ENCODE measurements around the gene GOLT1A.
A peak's percentile ranks its signal among the peaks of the same experiment; 100 is the strongest.

Gene GOLT1A

DNA sequence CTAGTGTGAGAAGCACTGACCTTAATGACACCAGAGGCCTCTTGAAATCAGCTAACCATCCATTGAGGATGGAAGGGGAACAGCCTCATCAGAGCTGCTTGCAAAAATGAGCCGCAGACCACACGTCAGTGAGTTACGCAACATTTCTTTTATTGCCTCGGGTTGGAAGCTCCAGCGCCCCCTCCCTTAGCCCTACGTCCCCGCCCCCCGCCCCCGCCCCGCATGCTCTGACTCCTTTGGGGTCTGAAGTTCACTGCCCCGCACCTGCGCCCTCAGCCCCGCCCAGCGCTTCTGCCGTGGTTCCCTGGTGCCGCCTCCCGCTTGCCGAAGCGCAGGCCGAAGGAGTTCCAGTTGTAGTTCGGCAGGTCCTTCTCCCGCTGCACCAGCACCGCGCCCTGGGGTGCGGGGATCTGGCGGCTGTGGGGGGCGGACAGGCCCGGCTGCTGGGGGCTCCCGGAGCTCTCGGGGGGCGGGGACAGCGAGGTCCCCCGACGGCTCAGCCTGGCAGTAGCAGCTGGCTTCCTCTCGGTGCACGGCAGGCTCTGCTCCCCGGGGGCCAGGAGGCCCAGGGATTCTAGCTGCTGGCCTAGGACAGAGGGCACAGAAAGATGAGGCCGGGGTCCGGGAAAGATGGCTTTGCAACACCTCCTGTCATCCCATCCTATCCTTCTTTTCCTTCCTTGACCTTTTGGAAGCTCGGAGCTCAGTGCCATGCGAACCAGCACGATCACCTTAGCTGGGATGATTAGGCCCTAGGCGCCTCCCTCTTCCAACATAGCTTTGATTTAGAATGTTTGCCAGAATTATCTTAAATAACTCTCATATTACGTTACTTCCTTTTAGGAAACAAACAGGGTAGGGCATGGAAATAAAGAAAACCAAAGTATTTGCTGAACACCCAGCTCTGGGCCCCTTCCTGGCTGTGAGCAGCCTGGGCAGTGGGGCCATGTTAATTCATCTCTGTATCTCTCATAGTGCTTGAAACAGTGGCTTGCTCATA lies 23.3 kb downstream of the GOLT1A start:
- DNase-seq: no peak

DNA sequence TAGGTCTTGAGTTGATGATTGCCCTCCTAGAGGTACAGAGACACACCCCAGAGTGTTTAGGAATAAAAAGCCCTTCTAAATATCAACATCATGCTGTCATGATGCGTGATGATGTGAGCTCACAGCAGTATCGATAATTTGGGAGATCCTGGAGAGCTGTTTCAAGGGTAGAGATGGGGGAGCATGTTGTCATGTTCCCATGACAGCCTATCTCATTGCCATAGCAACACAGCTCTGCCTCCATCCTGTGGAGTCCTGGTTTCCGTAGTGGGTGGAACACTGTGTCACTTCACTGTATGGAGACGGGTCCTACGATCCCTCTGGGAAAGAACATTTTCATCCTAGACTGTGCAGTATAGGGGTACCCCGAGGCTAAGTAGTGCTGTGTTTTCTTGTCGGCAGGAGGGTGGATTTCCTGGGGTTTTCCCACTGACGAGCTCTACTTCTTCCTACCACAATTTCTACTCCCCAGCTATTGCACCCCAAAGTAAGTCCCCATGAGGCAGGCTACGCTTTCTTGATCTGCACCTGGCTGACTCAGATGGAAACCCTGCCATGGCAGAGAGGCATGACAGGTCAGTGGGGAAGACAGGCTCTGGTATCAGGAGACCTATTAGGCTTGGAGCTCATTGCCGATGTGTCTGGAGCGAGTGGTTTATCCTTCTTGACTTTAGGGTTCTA lies 24.7 kb downstream of the GOLT1A start:
- DNase-seq: no peak

DNA sequence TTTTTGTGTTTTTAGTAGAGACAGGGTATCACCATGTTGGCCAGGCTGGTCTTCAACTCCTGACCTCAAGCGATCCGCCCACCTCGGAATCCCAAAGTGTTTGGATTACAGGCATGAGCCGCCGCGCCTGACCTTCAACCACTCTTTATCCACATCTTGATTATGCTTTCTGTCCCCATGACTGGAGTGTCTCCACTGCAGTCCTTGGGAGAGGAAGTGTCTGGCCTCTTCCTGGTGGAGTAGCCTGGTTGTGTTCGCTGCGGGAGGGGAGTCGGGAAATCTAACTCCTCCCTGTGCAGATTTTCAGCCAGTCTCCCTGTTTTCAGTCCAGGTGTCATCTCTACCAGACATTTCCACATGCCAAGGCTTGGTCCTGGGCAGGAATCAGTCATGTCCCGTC lies 27.2 kb downstream of the GOLT1A start:
- DNase-seq: no peak

DNA sequence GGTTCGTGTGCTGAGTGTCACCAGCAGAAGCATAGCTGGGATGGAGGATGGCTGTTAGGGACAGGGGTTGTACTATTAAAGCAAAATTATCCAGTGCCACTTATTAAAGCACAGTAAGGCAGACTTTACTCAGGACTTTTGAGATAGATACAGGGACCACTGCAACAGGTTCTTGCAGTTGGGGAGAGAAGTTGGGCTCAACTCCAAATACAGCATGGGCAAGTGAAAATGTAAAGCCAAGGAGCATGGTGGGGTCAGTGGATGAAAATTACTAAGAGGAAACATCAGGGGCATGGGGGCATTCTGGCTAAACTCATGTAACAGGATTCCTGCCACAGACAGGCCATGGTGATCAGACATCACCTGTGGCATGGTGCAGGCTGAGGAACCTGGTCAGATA lies 32.7 kb downstream of the GOLT1A start:
- DNase-seq: no peak

DNA sequence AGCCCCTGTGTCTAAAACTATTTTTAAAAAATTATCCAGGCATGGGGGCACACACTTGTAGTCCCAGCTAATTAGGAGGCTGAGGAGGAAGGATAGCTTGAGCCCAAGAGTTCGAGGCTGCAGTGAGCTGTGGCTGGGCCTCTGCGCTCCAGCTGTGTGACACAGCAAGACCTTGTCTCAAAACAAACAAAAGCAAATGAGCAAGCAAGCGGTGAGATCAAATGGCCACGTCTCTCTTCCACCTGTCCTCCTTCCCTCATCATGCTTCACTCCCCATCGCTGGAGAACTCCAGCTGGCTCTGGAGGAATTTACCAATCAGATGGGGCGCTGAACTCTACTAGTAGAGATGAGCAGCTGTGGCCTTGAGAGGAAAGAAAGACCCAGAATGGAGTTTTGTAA lies 33.7 kb downstream of the GOLT1A start:
- no peak for DNase-seq

DNA sequence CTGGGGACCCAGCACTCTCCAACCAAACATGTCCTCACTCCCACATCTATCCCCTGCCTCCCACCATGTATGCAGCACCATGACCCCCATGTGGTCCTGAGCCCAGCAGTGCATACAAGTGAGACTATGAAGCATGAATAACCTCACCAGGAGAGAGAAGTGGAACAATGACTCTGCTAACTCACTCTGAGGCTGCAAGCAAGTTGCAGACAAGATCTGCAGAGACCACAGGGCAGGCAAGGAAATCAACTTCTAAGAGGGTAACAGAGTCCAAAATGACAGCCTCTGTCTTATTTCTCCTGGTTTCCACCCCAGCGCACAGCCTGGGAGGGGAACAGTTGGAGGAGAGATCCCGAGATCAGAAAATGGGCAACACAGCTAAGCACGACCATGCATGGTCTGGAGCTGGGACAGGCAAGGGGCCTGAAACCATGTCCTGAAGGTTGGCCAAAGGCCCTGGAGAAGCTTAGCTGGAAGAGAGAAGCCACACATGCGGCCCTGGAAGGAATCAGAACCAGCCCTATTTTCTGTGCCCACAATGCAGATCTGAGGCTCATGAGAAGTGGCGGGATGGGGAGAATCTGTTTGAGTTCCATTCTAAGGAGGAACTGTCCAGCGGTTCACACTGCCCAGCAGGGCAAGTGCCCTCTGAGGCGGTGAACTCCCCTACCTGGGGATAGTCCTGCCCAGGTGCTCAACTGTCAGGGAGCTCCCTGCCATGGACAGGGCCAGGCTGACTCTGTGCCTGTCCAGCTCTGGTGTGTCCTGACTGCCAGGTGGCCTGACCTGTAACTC lies 35.1 kb downstream of the GOLT1A start:
- no peak for DNase-seq

DNA sequence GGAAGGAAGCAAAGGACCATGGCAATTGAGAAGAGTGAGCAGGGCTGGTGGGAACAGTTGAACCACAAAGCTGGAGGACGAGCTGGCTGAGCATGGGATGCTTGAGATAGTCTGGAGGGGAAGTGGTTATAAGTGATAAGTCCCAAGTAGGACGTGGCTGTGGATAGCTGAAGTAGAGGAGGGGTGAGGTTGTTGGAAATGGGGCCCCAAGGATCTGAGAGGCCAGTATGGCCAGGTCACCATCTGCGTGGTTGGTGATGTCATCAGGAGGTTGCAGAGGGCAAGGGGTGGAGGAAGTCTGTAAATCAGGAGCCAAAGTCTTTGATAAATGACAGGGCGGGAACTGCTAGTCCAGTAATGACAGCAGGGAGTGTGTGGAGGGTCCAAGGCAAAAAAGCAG lies 36.7 kb downstream of the GOLT1A start:
- DNase-seq: no peak

DNA sequence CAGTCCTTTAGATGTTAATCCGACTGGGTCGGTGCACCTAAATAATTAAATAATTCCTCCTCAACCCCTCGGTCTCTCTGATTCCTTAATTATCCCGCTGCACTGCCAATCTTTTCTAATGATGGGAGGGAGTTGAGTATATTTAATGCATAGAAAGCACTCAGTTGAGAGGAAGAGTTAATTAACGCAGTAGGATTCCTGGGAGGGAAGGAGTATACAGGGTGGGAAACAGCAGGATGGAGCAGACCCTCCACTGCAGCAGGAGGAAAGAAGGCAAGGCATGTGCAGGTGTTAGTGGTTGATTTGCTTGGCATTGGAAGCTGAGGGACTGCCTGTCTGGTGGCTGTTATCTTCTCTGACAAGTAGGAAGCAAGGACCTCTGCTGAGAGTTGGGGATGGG lies 37.7 kb downstream of the GOLT1A start:
- DNase-seq: no peak

DNA sequence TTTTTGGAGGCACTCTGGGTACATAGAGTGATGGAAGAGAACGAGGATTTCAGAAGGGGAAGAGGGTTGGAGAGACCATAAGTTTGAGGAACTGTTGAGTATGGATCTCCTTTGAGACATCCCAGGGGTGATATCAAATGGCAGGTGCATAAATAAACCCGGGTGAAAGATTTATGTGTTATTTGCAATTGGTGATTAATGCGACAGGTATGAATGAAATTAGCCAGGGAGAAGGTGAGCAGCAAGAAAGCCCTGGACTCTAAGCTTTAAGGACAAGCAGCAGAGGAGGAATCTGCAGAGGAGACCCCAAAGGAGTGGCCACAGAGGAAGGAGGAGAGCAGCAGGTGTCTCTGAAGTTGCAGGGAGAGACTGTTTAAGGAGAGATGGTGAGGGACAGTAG lies 38.8 kb downstream of the GOLT1A start:
- no peak for DNase-seq

DNA sequence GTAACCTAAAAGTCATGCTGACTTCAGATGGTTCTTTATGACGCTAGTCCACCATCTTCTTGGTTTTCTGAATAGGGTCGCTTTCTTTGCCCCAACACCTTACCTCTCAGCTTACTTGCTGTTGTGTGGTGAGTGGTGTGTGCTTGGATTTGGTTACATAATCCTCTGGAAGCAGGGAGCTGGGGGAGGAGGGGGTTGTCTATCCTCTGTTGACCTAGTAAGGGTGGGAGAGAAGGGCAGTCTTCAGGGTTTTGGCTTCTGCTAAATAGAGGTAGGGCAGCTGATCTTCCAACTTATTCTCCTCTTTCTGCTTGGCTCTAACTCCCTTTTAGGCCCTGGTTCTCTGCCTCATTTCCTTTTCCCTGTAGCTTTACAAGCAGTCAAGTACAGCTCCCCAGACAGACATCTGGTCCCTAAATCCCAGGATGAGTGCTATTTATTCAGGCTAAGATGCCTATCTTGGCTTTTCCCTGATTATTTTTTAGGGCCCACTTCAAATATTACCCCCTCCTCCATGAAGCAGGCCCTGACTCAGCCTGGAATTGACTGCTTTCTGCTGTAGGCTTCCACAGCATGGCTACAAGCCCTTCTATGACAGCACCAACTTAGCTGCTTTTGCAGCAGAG lies 41.3 kb downstream of the GOLT1A start:
- DNase-seq: no peak

DNA sequence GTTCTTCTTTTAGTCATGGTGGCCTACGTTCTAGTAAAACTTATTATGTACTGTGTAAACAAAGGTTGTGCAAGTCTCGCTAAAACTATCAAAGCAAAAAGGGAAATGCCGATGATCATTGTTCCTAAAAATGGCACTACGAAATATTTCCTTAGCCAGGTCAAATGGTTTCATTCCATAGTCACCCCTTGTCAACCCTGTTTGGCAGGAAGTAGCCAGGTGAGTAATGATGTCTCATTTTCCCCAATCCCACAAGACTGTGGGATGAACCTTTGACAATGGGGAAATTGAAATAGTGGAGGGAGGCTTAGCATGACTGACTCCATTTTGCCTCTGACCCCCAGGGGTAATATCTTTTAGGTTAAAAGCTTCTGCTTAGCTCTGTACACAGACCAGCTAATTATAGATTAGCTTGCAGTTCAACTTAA lies 42.0 kb downstream of the GOLT1A start:
- no peak for DNase-seq

DNA sequence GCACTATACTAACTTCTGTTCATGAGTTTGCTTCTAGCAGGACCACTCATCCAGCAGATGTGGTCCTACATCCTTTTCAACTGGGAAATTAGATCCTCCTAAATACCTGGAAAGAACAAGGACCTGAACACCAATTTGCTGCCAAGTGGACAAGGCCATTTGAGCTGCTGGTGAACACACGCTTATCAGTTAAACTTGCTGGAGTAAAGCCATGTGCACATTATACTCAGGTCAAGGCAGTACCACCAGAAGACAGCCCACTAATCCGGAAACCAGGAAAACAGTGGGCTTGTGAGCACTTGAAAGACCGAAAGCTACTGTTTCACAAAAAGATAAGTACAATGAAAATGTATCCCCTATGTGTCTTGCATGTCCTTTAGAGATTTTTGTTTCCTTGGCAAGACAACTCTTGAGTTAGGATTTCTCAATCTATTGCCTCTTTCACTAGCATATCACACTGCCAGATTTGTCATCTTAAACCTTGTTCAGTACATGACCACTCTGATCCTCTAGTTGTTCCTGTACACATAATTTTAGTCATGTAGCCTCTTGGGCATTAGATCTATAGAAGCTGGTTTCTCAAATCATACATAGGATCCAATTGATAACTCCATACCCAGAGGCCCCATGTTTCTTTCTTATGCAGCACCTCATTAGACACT lies 43.2 kb downstream of the GOLT1A start:
- no peak for DNase-seq

DNA sequence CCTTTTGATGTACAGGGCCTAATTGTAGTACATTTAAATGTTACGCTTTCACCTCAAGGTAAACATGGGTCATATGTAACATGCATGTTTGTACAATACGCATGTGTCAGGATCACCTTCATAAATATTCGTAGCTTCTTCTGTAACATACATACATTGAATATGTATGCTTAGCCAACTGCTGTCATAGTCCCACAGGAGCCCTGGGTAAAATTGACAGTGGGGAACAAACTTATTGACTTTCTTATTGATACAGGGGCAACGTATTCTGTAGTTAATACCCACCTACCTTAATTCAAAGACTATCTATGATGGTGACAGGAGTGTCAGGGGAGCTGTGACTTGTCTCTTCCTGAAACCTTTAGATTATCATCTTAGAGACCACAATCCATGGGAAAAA lies 43.9 kb downstream of the GOLT1A start:
- no peak for DNase-seq

DNA sequence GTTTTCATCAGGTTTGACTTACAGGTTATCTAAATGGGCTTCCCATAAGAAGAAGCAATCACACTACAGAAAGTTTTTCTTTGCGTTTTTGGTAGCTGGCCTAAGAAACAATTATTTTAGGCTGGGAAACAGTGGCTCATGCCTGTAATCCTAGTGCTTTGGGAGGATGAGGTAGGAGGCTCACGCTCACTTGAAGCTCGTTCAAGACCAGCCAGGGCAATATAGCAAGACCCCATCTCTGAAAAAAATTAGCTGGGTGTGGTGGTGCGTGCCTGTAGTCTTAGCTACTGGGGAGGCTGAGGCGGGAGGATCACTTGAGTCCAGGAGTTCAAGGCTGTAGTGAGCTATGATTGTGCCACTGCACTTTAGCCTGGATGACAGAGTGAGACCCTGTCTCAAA lies 46.1 kb downstream of the GOLT1A start:
- no peak for DNase-seq

DNA sequence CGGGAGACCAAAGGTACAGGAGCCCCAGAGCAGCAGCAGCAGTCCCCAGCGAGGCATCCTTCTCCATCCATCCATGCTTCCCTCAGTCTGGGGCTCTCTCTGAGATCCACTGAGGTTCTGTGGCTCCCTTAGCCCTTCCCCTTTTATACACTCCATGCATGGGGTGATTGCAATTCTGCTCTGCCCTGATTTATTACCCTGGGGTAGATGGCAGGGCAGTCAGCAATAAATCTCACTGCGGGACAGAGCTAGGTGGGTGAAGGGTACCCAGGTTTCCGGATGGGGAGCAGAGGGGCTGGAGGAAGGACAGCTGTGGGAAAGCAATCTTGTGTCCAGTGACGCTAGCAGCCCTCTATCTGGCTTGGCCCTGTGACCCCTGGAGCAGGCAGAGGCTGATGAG lies 47.6 kb downstream of the GOLT1A start, which contains the start of gene REN:
Gene REN, minus strand, starts transcription at position 119 of the 400 bp plus-strand sequence. Its CDS starts 44 bp downstream, at position 75.
- no peak for DNase-seq

DNA sequence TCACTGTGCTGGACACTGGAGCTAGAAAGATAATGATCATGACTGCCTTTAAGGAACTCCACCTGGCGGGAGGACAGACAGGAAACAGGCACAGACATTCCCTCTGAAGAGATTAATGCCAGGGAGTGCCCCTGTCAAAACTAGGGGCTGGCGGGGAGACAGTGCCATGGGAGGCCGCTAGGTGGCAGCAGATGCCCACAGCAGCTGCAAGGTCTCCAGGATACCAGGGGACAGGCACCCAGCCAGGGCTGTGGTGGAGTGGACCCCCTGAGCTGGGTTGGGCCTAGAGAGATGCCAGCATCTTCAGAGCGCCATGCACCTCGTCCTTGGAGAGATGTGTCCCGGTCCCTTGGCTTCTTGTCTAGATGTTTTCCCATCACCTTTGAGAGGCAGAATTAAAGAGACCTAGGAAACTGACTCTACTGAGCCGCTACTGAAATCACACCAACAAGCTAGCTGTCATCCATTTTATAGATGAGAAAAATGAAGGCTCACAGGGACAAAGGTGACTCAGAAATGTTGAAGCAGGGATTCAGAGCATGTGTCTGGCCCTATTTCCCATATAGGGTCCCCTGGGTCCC lies 51.2 kb downstream of the GOLT1A start:
- DNase-seq: peak; percentile 92

DNA sequence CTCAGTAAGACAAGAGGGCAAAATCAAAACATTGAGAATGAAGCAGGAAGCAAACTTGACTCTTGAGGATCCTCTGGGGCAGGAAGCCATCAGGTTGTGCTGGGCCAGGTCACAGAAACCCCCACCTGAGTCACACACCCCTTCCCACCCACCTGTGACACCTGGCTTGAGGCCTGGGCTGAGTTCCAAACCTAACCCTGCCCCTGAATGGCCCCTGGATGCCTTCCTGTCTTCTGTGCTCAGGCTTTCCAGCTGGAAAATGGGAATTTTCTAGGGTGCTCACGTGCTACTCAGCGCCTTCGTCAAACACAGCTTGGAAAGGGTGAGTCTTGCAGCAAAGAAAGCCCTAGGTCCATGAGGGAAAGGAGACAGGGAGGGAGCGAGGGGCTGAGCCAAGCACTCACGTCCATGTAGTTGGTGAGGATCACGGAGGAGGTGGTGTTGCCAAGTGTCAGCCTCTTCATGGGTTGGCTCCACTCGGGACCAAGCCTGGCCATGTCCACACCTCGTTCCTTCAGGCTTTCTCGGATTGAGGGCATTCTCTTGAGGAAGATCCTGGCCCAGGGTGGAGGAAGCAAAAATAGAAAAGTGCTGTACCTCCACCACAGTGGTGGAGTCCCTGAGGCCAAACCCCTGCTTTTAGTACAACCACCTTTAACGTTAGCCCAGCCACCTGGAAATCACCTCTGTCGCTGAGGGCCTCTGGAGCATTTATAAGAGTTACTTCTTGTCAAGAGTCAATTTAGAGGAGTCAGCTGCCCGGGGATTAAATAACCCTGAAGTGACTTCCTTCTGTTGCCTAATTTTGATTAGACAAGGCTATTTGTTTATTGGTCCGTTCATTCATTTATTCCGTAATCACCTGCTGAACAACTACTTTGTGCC lies 51.9 kb downstream of the GOLT1A start:
- DNase-seq: no peak

DNA sequence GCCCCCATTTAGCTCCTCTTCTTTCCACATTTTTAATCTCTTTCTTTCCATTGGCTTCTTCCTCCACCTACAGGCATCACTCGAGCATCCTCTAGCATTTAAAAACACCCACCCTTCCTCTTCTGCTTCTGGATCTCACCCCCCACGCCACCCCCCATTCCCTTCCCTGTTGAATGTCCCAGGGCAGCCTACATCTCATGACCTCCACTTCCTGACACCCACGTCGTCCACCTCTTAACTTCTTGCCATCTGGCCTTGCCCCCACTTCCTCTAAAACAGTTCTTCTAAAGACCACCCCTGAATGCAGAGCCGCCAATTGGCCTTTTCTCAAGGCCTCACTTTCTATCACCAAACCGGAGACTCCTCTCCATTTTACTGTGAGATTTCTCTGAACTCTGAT lies 55.8 kb downstream of the GOLT1A start:
- no peak for DNase-seq

DNA sequence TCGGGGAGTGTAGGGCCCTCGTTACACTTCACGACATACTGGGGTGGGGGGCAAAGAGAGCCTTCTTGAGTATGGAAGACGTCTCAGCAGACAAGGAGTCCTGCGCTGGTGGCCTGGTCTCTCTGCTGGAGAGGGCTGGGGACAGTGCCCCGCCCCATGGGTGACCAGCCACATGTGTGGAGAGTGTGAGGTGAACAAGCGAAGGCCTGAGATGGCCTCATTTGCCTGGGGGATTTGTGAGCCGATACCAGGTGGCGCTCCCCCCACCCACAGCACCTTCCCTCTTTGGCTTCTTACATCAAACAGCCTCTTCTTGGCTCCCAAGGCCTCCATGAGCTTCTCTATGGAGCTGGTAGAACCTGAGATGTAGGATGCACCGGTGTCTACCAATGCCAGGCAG lies 57.9 kb downstream of the GOLT1A start:
- DNase-seq: no peak

DNA sequence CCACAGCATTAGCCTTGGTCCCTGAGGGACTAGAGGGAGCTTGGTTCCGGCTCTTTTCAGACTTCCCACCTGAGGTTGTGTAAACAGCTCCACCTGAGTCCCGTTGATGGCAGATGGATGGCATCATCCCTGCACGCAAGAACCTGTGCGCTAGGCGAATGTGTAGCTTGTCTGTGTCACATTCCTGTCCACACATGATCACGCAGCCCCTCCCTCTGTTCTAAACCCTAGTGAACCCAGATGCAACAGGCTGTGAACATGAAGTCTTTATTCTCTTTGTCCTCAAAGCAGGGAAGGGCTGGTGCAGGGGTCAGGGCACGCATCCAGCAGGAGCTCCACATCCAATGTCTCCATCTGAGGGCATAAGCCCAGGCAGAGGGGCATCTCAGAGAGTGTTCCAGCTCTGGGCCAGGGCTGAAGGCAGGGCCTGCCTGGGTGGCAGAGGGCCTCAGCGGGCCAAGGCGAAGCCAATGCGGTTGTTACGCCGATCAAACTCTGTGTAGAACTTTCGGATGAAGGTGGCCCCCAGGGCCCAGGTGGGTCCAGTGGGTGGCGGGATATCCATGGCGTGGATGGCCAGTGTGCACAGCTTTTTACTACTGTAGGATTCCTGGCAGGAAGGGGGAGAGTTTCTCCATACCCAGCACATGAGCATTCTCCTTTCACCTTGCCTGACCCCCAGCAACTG lies 59.1 kb downstream of the GOLT1A start:
- DNase-seq: no peak
